CD4-positive, alpha-beta T cell treated with Interleukin-15 for 1 hour (primary cell): ENCODE results near the gene SLC2A5.
"Not testable (repeated sequence)": the region's sequence is repeated elsewhere in the genome, so short reads cannot be mapped to it uniquely, and the experiment has no call there.

Experiments
- DNase-seq: peaks from one replicate; pipeline ENCODE4 v3.0.0-alpha.2; 2020

SLC2A5 gene

DNA sequence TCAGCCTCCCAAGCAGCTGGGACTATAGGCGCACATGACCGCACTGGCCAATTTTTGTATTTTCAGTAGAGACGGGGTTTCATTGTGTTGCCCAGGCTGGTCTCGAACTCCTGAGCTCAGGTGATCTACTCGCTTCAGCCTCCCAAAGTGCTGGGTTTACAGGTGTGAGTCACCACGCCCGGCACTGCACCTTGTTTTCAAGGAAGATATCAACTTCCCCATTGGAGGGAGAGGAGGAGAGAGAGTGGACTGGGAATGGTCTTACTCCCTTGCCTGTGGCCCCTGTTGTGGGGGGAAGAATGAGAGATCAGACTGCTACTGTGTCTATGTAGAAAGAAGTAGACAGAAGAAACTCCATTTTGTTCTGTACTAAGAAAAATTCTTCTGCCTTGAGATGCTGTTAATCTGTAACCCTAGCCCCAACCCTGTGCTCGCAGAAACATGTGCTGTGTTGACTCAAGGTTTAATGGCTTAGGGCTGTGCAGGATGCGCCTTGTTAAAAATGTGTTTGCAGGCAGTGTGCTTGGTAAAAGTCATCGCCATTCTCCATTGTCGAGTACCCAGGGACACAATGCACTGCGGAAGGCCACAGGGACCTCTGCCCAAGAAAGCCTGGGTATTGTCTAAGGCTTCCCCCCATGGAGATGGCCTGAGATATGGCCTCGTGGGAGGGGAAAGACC, 67.8 kb downstream of the SLC2A5 start:
- not testable (repeated sequence) for DNase-seq

DNA sequence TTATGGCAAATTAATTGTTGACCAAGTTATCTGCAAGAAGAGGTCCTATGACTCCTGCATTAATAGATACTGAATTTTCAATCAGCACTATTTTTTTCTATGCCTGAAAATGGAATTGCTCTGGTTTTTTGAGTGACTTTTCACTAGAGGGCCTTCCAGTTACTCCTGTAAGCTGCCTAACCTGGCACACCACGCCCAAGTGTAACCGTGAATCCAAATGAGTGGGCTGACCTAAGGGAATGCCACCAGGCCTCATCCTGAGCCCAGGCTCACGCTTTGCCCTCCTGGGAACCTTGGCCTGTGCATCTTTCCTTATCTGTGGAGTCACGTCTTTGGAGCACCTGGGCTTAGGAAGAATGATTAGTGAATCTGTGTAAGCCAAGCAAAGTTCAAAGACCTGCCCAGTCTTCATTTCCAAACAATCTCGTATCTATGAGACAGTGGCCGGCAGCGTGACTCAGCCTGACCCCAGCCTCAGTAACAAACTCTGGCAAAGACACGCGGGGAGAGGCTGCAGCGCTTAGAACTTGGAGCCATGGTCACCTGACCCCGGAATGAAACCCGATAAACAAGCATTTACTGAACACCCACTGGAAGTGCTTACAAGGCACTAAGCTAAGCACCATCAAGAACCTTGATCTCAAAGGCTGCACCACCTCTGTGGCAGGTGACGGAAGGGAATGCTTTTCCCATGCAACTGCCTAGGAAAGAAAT, 75.3 kb downstream of the SLC2A5 start:
- DNase-seq = not testable (repeated sequence)

DNA sequence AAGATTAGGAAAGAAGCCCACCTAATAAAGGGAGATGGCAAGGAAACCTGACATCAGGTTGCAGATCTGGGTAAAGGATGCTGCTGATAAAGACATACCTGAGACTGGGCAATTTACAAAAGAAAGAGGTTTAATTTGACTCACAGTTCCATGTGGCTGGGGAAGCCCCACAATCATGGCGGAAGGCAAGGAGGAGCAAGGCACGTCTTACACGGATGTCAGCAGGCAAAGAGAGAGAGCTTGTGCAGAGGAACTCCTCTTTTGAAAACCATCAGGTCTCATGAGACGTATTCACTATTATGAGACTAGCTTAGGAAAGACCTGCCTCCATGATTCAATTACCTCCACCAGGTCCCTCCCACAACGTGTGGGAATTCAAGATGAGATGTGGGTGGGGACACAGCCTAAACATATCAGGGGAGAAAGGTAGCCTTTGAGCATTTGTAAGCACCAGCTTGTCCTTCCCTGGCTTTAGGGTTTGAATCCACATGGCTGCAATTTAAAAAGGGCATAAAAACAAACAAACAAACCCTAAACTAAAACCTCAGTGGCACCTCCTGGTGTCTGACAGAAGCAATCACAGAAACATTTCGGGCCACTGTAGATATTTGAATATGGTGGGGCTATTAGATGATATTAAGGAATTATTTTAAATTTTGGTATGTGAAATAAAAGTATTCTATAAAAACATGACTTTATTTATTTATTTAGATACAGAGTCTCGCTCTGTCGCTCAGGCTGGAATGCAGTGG, 76.3 kb downstream of the SLC2A5 start:
- no peak for DNase-seq

DNA sequence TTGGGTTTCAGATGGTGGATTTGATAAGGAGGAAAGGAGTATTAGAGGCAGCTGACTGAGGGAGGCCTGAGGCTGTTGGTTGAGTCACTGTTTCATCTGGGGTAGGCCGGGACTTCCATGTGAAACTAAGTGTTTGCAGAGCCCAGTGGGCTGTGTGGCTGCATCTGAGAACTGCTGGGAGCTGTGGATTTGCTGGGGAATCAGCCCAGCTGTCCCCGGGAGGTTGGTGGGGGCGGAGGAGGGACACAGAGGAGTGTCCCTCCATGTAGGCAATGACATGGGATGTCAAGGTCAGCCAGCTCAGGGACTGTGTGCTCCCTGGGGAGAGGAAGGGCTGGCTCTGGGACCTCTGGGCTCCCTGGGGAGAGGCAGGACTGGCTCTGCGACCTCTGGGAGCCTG, 79.6 kb downstream of the SLC2A5 start:
- DNase-seq = no peak

DNA sequence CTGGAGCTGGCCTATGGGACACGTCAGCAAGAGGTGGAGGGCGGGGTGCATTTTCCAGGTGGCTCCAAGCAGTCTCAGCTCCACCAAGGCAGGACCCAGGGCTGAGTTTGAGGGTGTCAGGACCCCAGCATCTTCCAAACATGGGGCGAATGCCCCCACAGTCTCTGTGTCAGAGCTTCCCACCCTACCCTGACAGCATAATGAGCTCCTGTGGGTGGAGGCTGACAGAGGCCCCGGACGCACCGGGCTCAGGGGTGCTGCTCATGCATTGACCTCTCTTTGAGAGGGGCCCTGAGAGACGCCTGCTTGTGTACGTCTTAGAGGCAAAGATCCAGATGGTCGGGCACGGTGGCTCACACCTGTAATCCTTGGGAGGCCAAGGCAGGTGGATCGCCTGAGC, 80.4 kb downstream of the SLC2A5 start:
- no peak for DNase-seq

DNA sequence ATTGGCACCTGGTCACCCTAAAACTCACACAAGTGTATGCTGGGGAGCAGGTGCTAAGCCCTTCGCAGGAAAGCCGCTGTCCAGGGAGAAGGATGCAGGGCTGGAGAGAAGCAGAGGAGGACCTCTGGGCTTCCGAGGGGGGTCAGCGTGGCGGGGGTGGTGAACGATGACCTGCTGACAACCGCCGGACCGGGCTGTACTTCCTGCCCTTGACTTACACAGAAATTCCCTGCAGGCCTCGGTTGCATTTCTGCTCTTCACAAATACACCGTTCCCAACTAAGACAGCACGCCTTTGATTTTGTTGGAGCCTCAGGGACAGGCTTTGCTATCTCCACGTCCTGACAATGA, 80.8 kb downstream of the SLC2A5 start:
- no peak for DNase-seq

DNA sequence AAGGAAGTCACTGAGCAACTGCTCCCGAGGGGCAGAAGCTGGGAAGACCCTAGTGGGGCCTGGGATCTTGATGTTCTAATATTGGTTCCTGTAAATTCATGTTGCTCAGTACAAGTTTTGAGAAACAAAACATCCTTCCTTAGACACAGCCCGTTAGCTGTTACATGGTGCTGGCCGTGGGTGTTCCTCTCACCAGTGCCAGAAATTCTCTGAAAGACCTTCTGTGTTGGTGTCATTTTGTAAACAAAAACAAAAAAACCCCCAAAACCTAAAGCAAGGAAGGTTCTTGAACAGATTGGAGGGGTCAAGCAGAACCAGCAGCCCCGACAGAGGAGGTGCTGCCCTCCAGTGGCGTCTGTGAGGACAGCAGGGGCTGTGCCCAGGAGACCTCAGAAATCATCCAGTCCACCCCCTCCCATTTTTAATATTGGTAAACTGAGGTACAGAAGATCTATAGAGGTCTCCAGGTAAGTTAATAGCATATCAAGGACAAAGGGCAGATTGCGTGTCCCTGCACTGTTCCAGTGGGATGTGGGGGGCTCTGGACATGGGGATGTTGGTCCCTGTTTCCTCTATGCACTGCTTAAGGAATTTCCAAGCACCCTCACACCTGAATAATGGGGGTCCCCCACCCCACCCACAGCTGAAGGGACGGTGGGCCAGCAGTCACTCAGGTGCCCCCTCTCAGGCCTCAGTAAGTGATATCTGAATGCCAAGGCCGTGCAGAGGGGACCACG, 81.4 kb downstream of the SLC2A5 start:
- peak; percentile 54 for DNase-seq

DNA sequence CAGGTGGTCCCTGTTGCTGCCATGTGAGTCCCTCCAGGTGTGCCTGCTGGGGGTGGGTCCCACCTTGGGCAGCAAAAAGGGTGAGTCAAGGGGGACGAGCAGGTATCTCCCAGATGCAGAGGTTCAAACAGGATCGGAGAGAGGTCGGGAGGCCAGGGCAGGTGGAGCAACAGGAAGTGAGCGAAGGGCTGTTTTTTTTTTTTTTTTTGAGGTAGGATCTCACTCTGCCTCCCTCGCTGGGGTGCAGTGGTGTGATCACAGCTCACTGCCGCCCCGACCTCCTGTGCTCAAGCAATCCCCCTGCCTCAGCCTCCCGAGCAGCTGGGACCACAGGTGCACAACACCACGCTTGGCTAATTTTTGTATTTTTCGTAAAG, 82.6 kb downstream of the SLC2A5 start:
- DNase-seq = no peak

DNA sequence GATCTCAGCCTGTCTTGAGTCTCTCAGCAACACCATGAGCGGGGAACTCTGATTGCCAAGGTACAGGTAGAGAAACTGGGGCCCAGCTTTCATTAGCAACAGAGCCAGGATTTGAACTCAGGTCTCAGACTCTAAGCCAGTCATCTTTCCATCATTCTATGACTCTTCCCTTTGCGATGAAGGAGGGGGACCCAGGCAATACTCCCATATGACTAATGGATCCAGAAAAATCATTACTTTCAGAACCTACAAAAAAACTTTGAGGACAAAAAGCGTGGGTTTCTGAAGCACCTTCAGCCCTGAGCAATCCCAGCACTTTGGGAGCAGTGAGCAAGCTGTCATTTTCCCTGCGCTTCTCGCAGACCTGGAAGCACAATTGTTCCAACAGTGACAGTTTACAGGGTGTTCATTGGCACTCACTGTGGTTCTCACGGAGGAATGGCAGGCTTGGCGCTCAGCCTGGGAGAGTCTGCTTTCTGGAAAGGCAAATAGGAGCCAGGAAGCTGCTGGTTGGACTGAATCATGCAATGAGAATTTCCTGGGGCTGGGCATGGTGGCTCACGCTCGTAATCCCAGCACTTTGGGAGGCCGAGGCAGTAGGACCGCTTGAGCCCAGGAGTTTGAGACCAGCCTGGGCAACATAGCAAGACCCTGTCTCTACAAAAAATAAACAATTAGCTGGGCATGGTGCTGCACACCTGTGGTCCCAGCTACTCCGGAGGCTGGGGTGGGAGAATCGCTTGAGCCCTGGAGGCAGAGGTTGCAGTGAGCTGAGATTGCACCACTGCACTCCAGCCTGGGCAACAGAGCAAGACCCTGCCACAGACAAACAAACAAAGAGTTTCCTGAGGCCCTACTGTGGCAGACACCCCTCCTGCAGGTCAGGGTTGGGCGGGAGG, 83.3 kb downstream of the SLC2A5 start:
- DNase-seq = no peak
